ENCODE results near the gene KSR1.
"Not testable (repeated sequence)": the region's sequence is repeated elsewhere in the genome, so short reads cannot be mapped to it uniquely, and the experiment has no call there.

The KSR1 gene

GRCh38 chr17:27646232-27646631, 190.0 kb downstream of the KSR1 start:
- no peak for DNase-seq

- DNase-seq: no peak
Observed at GRCh38 chr17:27647765-27648164, 191.5 kb downstream of the KSR1 start.

DNA sequence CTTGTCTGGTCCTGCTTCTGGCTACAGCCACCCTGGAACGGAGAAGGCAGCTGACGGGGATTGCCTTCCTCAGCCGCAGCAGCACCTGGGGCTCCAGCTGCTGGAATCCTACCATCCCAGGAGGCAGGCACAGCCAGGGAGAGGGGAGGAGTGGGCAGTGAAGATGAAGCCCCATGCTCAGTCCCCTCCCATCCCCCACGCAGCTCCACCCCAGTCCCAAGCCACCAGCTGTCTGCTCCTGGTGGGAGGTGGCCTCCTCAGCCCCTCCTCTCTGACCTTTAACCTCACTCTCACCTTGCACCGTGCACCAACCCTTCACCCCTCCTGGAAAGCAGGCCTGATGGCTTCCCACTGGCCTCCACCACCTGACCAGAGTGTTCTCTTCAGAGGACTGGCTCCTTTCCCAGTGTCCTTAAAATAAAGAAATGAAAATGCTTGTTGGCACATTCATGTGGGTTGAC, 192.9 kb downstream of the KSR1 start:
- DNase-seq: not testable (repeated sequence)

DNA sequence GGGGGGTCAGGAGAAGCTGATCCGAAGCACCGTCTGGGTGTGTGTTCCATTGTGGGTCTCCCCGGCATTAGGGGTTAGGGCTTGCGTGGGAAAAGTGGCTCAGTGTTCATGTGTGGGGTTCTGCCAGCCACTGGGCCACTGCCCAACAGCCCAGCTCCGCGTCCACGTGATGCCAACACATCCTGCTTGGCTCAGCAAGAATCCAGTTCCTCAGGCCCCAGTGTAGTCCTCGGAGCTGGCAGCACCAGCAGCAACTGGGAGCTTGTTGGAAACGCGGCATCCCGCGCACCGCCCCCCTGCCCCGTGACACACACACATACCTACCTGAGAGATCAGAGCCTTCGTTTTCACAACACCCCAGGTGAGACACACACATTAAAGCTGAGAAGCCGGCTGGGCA, 193.7 kb downstream of the KSR1 start:
- DNase-seq: no peak

- DNase-seq: no peak
Observed at GRCh38 chr17:27650836-27651235, 194.6 kb downstream of the KSR1 start.

DNA sequence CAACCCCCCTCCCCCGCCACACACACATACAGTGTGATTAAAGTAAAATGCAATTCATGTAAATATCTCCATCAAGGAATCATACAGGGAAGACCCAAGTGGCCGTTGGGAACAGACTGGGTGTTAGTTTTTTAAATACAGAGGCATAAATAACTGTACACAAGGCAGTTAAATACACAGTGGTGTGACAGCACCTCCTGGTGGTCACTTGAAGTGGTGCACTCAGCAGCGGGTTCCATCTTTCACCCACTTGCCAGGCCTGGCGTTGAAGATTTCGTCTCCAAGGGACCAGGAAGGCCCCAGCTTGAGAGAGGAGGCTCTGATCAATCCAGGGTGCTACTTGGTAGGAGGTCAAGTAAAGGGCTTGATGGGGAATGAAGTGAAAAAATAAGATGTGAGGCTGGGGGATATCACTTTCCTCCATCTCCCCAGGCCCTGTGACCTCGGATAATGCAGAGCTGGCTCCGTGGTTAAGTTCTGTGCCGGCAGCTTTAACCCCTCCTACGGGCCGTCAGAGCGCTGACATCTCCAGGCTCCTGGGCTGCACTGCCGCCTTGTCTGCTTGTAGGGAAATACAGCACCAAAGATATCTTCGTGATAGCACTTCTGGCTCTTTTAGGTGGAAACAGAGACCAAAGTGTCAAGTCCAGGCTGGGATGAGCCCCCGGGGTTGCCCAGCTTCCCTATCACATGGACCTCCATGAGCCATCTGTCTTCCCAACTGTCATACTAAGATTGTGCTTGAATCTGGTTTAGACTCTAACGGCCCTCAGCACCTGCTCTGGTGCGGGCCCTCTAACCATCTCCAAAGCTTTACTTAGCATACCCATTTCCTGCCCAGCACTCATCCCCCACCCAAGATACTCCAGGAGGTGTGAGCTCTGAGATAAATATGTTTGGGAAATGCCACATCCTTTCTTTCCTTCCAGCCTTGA, 195.4 kb downstream of the KSR1 start:
- peak; percentile 36 for DNase-seq

GRCh38 chr17:27653449-27653971, 197.3 kb downstream of the KSR1 start:
- not testable (repeated sequence) for DNase-seq

GRCh38 chr17:27654136-27654535, 197.9 kb downstream of the KSR1 start:
- DNase-seq: no peak

GRCh38 chr17:27654654-27655524, 198.6 kb downstream of the KSR1 start:
- DNase-seq: peak; percentile 45

DNA sequence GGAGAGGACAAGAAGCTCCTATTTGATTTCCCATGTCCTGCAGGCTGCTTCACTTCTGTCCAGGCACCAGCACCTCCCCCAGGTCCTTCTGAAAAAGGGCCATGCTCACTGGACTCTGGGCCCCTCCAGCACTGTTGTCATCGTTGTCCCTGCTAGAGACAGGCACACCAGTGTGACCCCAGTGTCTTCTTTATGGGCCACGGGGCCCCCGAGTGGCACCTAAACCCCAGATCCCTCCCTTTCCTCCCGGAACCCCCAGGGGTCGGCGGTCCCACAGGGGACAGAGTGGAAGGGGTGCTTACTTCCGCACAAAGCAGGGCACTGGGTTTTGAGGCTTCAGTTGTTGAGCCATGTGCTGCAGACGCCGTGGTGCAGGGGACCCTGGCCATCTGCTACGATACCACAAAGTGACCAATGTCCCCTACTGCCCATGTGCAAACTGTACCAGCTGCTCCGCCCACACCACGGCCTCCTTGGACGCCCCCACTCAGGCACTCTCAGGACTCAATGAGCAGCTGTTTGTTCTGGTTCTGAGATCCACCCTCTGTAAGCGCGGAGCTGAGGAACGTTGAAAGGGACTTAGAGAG, 199.4 kb downstream of the KSR1 start:
- not testable (repeated sequence) for DNase-seq

DNA sequence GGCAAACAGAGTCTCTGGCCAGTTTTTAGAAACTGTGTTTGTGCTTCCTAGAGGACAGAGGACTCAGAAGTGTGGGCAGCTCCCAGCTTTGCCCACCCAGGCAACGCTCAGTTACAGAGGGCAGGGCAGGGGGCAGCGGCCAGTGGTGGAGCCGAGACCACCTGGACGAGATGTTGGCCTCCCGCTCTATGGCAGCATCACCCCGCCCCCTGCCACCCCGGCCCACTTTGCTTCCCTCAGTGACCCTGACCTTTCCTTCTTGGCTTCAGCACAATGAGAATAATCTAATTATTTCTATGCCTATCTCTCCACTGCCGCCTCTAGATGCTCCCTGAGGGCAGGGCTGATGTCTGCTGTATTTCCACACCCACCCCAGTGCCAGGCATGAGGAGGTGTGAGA, 200.4 kb downstream of the KSR1 start:
- not testable (repeated sequence) for DNase-seq

DNA sequence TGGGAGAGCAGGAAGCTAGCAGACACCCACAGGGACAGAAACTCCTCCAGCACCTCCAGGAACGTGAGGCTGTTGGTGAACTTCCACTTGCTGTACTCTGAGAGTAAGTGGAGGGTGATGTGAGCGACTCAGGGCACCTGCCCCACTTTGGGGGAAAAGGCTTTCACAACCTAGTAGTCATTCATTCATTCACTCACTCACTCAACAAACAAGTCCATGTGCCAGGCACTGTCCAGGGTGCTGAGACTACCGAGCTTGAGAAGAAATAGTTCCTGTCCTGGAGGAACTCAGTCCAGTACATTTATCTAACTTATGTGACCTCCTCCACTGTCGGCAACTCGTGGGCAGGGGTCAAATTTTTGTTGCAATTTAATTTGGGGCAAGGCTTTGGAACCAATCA, 201.4 kb downstream of the KSR1 start:
- DNase-seq: no peak

DNA sequence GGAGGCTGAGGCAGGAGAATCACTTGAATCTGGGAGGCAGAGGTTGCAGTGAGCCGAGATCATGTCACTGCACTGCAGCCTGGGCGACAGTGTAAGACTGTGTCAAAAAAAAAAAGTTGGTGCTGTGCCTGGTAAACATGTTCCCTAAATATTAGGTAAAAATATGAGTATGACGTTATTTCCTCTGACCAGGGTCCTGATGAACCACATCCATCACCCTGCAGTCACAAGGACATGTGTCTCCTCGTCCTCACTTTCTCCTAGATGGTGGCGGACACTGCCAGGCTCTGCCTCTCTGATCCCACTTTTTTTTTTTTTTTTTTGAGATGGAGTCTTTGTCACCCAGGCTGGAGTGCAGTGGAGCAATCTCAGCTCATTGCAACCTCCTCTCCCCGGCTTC, 203.4 kb downstream of the KSR1 start:
- DNase-seq: no peak

DNA sequence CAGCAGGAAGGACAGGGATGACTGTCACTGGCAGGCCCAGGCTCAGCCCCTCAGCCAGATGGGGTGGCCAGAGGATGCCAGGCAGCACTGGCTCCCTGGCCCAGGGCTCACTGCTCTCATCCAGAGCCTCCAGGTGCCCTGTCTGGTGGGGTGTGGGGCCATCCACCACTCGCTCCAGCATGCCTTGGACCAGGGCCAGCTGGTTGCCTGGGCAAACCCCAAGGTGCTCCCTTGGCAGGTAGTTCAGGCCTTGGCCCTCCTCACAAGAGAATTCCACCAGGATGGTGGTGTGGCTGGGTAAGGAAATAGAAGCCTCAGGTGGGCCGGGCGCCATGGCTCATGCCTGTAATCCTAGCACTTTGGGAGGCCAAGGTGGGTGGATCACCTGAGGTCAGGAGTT, 204.2 kb downstream of the KSR1 start:
- DNase-seq: no peak

- no peak for DNase-seq
Observed at GRCh38 chr17:27663936-27664605, 207.8 kb downstream of the KSR1 start.

DNA sequence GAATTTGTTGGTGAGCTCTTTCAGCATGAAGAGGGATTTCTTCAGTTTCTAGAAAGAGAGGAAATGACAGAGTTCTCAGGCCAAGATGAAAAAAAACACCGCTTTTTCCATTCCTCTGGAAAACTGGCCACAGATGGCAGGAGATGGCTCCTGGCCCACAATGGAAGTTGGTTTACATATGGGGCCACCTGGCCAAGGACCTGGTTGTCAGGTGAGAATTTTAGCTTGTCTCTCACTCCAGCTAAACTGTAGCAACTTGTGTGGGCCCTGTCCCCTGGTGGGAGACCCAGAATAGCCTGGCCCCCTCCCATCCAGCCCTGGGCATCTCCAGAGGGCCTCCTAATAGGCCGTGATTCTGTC, 208.3 kb downstream of the KSR1 start:
- no peak for DNase-seq

DNA sequence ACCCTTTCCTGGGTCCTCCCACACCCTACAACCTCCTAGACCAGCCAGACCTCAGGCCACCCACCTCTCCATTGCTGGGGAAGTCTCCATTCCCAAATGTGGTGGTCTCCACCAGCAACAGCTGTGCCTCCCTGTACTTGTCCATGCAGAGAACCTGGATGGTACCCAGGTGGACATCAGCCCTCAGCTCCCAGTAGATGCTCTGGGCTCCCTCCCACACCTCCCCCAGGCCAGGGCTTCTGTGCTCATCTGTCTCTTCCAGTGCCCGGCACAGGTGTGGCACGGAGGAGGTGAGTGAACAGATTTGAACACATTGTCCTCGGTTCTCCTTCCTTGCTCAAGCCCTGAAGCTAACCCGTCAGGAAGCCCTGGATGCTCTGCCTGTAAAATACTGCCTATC, 209.3 kb downstream of the KSR1 start:
- DNase-seq: no peak

DNA sequence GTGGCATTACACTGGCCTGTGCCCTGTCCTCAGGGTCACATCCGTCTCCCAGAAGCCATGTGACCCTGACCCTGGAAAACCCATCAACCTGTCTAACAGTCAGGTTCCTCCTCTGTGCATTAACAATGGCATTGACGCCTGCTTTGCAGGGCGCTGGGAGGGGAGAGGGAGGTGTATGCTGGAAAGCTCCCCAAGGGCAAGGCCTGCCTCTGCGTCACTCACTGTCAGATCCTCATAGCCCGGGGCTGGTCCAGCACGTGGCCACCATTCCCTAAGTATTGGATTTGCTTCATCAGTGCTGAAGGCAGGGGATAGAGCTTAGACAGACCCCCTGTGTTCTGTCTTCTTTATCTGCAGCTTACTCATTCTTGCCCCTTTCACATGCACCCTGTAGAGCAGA, 210.0 kb downstream of the KSR1 start:
- not testable (repeated sequence) for DNase-seq

DNA sequence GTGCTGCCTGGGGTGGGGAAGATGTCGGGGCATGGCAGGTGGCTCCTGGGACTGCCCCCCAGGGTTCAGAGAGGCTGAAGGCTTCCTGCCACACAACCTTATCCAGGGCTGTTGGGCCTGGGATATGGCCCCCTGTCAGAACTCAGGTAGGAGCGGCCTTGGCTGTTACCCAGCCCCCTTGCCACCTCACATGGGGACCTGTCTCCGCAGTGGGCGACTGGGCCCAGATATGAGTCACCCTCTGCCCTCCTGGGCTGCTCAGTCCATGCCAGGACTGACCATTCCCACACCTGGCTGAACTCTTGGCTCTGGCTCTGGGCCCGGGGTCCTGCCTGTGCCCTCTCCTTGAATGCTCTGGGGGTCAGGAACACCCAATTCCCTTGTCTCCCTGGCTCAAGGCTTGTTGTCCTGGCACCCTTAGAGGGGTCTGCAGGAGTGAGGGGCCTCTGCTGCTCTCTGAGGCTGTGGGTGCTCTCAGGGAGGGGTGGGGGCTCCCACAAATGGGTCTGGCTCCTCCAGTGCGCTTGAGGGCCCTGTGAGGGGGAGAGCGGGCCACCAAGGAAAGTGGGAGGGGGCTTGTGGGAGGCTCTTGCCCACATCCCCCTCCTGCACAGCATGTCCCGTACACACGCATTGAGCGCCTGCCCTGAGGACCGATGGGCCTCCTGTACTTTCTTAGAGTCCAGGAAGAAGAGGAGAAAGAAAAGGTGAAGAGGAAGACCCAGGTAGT, 210.7 kb downstream of the KSR1 start:
- DNase-seq: no peak

GRCh38 chr17:27667656-27668487, 211.6 kb downstream of the KSR1 start:
- no peak for DNase-seq

DNA sequence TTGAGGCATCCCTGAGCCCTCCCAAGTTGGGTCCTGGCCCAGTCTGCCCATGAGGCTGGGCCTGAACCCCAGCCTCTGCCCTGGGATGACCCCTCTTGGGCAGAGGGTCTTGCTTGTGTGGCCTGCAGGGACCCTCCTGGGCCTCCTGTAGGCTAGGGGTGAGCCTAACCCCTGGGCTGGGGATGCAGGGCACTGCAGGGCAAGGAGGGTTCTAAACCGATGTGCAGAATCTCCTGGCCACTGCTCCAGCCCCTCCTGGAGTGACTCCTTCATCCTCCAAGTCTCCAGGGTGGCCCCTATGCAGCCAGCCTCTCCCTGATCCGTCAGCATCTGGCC, 212.2 kb downstream of the KSR1 start:
- DNase-seq: no peak

All from stimulated activated naive CD4-positive, alpha-beta T cell treated with Interleukin-2 at 50 U/mL for 16 hours (primary cell).